HG03108 (cell line): ENCODE measurements around the gene HOXD8.

Experiments
- ATAC-seq: cut with Tn5 transposase; IDR thresholded peaks from one replicate; pipeline ENCODE4 v1.9.1; 2021; ENCODE audit warnings: moderate library complexity; ENCODE audit not compliant: unreplicated experiment

HOXD8 gene

GRCh38 chr2:176090862-176091261 lies 38.6 kb upstream of the HOXD8 start:
- no peak for ATAC-seq

GRCh38 chr2:176091329-176092258 lies 37.9 kb upstream of the HOXD8 start:
- ATAC-seq, result no peak

- no peak for ATAC-seq
These were observed 37.0 kb upstream of the HOXD8 start, which contains the start of gene HOXD13 for GRCh38 chr2:176092270-176093144. HOXD13 (plus strand) TSS chr2:176092721; CDS start chr2:176092891, 170 bp downstream.

GRCh38 chr2:176093145-176093897 lies 36.2 kb upstream of the HOXD8 start:
- ATAC-seq, result no peak

GRCh38 chr2:176093898-176094249 lies 35.6 kb upstream of the HOXD8 start:
- ATAC-seq, result no peak

GRCh38 chr2:176094349-176094748 lies 35.2 kb upstream of the HOXD8 start:
- ATAC-seq, result no peak

- no peak for ATAC-seq
These were observed 34.1 kb upstream of the HOXD8 start for GRCh38 chr2:176095421-176095820.

- no peak for ATAC-seq
These were observed 33.1 kb upstream of the HOXD8 start for GRCh38 chr2:176096243-176096985.

GRCh38 chr2:176096986-176097819 lies 32.3 kb upstream of the HOXD8 start:
- peak; percentile 82 for ATAC-seq

GRCh38 chr2:176097820-176098365 lies 31.6 kb upstream of the HOXD8 start:
- ATAC-seq, result no peak

- no peak for ATAC-seq
These were observed 30.9 kb upstream of the HOXD8 start for GRCh38 chr2:176098366-176099158.

GRCh38 chr2:176099159-176099727 lies 30.3 kb upstream of the HOXD8 start:
- ATAC-seq, result no peak

- ATAC-seq, result no peak
These were observed 29.6 kb upstream of the HOXD8 start, which contains the start of gene HOXD12 for GRCh38 chr2:176099728-176100546. HOXD12 (plus strand) TSS chr2:176099795; CDS start chr2:176099802, 7 bp downstream.

GRCh38 chr2:176100547-176101140 lies 28.9 kb upstream of the HOXD8 start:
- no peak for ATAC-seq

- no peak for ATAC-seq
These were observed 28.2 kb upstream of the HOXD8 start for GRCh38 chr2:176101216-176101830.

- no peak for ATAC-seq
These were observed 27.7 kb upstream of the HOXD8 start for GRCh38 chr2:176101842-176102241.
